ENCODE results near the gene LRP1-AS.

GRCh38 chr12:57181561-57182155, 34.2 kb upstream of the LRP1-AS start:
- TF ChIP-seq CTCF (conservative IDR thresholded peaks at IDR 0.05; ENCODE audit: low read depth, low read length) (no peak), EZH2 (IDR thresholded peaks at IDR 0.05; ENCODE audit: low read length, unreplicated experiment) (no peak)
